GM18508 (cell line): ENCODE data around the gene TSSC4.

Experiments used
- ATAC-seq: cut with Tn5 transposase; IDR thresholded peaks from one replicate; pipeline ENCODE4 v1.9.1; 2021; ENCODE audit warnings: moderate number of reproducible peaks; ENCODE audit not compliant: insufficient read depth, unreplicated experiment

Gene TSSC4

DNA sequence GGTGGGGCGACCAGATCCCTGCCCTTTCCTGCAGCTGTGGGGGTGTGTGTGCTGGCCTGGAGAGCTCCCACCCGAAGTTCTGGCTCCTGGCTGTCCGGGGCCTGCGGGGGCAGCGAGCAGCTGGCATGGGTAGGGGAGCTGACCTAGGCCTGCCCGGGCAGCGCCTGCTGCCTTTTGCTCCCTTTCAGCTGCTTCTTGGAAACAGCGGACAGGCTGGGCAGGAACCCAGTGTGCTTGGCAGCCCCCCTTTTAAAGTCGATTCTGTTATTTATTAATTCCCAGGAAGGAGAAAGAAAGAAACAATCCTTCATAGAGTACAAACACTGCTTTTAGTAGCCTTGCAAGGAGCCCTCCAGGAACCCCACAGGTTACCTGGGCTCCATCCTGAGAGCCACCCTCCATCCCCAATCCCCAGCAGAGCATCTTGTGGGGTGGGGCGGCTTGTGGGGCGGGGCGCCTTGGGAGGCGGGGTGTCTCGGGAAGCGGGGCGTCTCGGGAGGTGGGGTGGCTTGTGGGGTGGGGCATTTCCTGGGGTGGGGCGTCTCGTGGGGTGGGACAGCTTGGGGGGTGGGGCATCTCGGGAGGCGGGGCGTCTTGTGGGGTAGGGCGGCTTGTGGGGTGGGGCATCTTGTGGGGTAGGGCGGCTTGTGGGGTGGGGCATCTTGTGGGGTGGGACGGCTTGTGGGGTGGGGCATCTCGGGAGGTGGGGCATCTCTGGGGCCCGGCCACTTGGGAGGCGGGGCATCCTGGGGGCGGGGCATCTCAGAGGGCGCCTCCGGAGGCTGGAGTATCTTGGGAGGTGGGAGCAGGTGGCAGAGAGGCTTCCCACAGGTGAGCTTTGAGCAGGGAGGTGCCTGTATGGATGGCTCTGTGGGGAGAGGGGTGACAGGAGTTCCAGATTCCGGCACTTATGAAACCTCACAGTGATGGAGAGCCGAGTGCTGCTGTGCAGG is 16.4 kb upstream of the TSSC4 start:
- no peak for ATAC-seq

DNA sequence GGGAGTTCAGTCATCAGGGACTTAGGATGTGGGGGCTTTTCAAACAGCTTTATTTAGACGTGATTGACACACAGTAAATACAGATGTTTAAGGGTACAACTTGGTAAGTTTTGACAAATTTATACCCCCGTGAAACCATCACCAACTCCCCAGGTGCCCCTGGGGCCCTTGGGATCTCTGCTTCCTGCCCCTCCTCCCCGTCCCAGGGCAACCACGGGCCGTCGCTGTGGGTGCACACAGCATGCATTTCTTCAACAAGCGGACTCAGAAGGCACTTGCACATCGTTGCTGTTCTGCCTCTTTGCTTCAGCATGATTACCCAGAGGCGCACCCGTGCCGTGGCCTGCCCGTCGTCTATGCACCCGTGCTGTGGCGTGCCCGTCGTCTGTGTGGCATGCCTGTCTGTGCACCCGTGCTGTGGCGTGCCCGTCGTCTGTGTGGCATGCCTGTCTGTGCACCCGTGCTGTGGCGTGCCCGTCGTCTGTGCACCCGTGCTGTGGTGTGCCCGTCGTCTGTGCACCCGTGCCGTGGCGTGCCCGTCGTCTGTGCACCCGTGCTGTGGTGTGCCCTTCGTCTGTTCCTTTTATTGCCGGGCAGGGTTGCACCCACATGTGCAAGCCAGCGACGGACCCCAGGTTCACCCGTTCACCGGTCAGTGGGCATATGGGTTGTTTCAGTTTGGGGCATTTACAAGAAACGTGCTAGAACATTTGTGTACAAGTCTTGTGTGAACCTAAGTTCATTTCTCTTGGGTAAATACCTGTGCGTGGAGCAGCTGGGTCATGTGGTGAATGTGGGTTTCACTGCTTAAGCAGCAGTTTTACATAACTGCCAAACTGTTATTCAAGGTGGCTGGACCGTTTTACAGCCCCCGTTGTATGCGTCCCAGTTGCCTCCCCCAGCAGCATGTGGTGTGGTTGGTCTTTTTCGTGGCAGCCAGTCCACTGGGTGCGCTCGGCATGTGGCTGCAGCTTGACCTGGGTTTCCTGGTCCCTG is 15.1 kb upstream of the TSSC4 start:
- no peak for ATAC-seq

GRCh38 chr11:2386591-2386990 is 14.0 kb upstream of the TSSC4 start:
- ATAC-seq, result no peak

DNA sequence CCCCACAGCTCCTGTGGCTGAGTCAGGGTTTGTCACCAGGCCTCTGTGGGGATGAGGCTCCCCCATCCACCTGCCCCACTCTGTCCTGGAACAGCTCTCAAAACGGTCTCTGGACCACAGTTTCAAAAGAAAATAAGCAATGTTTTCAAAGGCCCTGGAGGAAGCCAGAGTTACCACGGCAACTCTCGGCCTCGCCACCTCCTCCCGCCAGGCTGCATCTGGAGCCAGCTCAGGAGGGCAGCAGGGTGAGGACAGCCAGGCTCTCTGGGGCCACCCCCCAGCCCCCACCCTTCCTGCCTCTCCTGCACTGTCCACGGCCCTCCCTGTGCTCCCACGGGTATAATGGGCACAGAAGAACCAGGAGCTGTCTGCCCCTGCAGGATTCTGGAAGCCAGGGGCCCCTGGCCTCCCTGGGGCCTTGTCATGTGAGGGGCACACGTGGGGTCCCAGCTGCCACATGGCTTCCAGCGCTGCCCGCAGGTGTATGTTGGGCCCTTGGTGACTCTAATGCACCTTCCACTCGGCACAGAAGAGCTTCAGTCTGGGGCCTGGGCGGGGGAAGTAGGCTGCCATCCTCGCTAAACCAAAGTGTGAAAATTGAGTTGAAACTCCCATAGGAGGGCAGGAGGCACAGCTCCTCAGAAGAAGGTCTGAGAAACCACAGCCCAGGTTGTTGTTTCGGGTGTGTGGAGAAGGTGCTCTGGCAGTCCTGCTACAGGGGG is 13.1 kb upstream of the TSSC4 start:
- ATAC-seq, result no peak

- no peak for ATAC-seq
Observed at GRCh38 chr11:2388431-2389376, 11.8 kb upstream of the TSSC4 start.

- ATAC-seq, result no peak
Observed at GRCh38 chr11:2389377-2390026, 11.0 kb upstream of the TSSC4 start.

DNA sequence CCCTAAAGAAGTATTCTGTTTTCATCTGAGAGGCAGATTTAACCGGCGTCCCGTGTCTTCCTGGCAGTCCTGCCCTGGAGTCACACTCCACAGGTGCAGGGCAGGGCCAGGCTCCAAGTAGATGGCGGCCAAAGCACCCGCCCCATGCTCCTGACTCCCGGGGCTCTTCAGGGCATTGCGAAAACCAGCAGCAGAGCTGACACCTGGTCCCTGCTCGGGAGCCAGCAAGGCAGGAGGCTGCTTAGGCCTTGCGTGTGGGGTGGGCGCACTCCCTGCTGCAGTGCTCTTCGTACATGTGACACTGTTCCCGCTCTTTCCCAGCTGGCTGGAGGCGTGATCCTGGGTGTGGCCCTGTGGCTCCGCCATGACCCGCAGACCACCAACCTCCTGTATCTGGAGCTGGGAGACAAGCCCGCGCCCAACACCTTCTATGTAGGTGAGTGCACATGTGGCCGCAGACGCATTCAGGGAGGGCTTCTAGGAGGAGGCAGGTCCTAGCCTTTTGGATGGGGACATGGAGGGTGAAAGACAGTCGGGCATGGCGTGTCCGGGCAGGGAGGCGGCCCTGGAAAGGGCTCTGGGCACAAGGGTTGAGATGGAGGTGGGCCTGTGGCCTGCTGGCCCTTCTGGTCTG is 10.3 kb upstream of the TSSC4 start:
- ATAC-seq, result no peak

DNA sequence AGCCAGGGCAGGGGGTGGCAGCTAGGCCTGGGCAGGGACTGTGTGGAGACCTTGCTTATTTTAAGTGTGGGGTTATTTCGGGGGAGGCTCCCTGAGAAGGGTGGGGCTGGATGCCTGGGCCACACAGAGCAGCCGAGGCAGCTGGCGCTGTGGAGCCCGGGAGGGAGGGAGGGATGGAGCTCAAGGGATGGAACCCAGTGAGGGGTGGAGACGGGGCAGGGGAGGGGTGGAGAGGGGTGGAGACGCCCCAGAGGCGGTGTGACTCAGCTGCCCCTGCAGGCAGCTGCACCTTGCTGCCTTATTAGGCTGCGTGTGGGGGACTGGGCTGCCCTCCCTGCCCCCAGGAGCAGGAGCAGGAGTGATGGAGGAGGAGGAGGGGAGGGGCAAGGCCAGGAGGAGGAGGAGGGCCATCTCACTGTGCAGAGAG is 9.8 kb upstream of the TSSC4 start:
- no peak for ATAC-seq

DNA sequence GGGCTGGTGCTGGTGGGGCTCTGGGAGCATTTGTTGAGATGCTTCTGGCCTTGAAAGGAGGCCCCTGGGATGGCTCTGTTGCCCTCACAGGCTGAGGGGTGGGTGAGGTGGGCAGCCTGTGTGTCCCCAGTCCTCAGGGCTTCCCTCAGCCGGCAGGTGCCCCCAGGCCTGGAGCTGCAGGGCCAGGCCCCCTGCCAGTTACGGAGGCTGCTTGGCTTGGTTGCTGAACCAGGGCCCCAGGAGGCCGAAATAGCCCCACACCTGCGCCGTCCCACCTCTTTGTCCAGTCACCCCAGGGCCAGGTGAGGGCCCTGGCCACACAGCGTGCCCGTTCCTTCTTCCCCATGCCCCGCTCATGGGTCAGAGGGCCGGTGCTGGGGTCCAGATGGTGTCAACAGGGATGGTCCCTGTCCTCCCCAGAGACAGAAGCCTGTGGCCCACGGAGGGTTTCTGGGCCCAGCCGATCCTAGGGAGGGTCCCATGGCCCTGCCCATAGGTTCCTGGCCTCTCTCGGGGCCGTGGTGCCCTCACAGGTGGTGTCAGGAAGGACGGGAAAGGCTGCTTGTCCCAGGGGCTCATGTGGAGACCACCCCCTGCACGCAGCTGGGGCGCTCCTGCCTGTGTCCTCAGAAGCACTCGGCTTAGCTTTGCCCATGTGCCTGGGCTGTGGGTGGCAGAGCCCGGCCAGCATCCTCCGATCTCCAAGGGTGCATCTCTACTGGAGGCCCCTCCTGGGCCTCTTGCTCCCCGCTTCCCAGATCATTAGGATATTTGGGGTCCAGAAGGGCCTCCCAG is 9.2 kb upstream of the TSSC4 start:
- ATAC-seq, result no peak

DNA sequence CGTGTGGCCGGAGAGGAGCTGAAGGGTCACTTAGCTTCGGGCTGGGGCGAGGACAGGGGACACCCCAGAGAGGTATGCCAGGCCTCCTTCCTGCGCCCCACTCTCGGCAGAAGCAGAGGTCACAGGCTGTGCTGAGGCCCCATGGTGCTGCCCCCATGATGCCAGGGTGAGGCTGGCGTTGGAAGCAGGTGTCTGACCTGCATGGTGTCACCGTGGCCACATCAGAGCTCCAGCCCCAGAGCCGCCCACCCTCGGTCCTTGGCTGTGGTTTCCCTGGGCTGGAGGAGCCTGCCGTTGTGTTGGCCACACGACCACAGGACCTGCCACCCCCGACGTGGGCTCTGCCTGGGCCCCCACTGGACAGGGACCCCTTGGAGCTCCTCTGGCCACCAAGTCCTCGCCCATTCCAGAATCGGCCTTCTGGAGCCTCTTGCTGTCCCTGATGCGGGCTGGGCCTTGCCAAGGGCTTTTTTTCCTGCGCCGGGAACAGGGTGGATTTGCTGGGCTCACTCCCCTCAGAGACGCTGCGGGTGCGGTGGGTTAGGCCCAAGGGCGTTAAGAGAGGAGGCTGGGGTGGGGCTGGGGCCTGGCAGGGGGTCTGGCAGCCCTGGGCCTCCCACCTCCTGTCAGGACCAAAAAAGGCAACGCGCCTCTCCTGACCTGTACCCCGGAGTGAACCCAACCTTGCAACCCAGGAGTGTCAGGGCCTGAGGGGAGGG is 8.2 kb upstream of the TSSC4 start:
- ATAC-seq, result no peak

- no peak for ATAC-seq
Observed at GRCh38 chr11:2393111-2393868, 7.3 kb upstream of the TSSC4 start.

DNA sequence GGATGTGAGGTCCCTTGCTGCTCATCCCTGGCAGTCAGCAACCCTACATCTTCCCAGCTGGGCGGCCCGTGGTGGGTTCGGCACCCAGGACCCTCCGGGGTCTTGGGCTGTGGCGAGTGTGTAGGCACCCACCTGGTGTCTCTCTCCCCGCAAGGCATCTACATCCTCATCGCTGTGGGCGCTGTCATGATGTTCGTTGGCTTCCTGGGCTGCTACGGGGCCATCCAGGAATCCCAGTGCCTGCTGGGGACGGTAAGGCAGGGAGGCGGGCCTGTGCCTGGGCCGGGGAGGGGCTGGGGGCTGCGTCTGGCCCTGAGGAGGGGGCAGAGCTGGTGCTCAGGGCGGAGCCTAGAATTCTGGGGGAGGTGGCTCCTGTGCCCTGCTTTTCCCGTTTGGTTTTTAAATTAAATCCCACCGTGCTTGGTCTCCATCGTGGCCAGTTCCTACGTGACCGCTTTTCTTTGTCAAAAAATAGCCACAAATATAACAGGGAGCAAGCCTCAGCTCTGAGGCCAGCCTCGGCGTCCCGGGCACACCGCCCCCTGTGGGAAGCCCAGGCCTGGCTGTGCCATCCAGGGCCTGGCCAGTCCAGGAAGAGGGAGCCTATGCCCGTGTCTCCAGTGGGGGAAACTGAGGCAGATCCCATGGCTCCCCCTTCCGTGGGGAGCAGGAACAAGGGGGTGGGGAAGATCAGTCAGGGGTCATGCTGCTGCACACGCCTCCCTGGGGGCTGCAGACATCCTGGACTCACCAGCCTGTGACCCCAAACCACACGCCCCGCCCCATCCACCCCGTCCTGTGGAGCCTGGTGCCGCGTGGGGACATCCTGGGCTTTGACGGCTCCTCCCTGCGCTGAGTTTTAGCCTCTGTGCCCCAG is 6.4 kb upstream of the TSSC4 start:
- ATAC-seq, result no peak

- ATAC-seq, result no peak
Observed at GRCh38 chr11:2394818-2395105, 5.8 kb upstream of the TSSC4 start.

DNA sequence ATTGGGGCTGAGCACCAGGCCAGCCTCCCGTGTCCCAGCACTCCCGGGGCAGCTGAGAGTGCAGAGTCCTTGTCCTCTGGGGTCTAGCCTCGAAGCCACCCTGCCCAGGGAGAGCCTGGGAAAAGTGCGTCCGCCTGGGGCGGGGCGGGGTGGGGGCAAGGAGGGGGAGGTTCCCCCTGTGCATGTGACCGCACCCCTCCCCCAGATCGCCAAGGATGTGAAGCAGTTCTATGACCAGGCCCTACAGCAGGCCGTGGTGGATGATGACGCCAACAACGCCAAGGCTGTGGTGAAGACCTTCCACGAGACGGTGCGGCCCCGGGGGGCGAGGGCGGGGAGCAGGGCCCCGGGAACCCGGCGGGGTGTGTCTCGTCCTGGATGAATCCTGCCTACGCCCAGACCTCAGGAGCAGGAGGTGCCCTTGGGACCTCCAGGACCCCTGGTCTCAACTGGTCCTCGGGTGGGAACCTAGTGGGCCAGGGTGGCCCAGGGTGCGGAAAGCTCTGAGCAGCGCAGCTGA is 5.3 kb upstream of the TSSC4 start:
- ATAC-seq, result no peak

DNA sequence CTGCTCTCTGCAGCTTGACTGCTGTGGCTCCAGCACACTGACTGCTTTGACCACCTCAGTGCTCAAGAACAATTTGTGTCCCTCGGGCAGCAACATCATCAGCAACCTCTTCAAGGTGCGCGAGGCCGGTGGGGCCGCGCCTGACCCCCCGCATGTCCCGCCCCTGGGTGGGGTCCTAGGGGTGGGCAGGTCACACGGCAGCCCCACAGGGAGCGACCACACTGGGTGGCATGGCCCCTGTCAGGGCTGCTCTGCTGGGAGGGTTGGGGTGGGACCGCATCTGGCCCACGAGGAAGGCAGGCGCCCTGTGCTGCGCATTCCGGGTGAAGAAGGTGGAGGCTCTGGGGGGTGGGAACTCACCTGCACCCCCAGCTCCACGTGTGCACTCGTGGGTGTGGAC is 4.7 kb upstream of the TSSC4 start:
- no peak for ATAC-seq
